OCI-LY1 (cell line): ENCODE data around the gene CBL.

ENCODE experiments used
- H2AFZ ChIP-seq: fragments of 200-600 bp; sonication (generic), shearing (Covaris generic); 2 replicates; pipeline ENCODE4 v1.6.0; 2014; ENCODE audit warnings: antibody characterized with exemption, mild to moderate bottlenecking, low read length
- H3F3A ChIP-seq: fragments of 200-600 bp; sonication (generic), shearing (Covaris generic); 2 replicates; pipeline ENCODE4 v1.6.0; 2014; ENCODE audit warnings: mild to moderate bottlenecking, antibody characterized with exemption, low read length, moderate library complexity; ENCODE audit not compliant: insufficient read depth
- H3K27ac ChIP-seq: fragments of 200-600 bp; sonication (generic); 2 replicates; pipeline ENCODE4 v1.5.1; 2014; ENCODE audit warnings: low read length, mixed run types, mild to moderate bottlenecking, low read depth; ENCODE audit not compliant: poor library complexity, severe bottlenecking
- H3K27me3 ChIP-seq: fragments of 200-600 bp; sonication (generic); 2 replicates; pipeline ENCODE4 v1.6.0; 2014; ENCODE audit warnings: antibody characterized with exemption, mild to moderate bottlenecking, low read length, moderate library complexity; ENCODE audit not compliant: insufficient read depth
- H3K36me3 ChIP-seq: fragments of 200-600 bp; sonication (generic); 2 replicates; pipeline ENCODE4 v1.6.1; 2014; ENCODE audit warnings: mild to moderate bottlenecking, antibody characterized with exemption, low read length, moderate library complexity, mixed read lengths; ENCODE audit not compliant: insufficient read depth
- H3K4me1 ChIP-seq: fragments of 200-600 bp; sonication (generic); 2 replicates; pipeline ENCODE4 v1.5.1; 2014; ENCODE audit warnings: mild to moderate bottlenecking, low read length, moderate library complexity; ENCODE audit not compliant: insufficient read depth, severe bottlenecking
- H3K4me2 ChIP-seq: fragments of 200-600 bp; sonication (generic), shearing (Covaris generic); 2 replicates; pipeline ENCODE4 v1.6.1; 2014; ENCODE audit warnings: low read length
- H3K4me3 ChIP-seq: fragments of 200-600 bp; sonication (generic); 2 replicates; pipeline ENCODE4 v1.5.1; 2014; ENCODE audit warnings: low read length, low read depth, mild to moderate bottlenecking, mixed read lengths; ENCODE audit not compliant: poor library complexity, severe bottlenecking
- H3K79me2 ChIP-seq: fragments of 200-600 bp; shearing (Covaris generic); 2 replicates; pipeline ENCODE4 v1.6.1; 2016; ENCODE audit warnings: mixed run types, low read length, mixed read lengths; ENCODE audit not compliant: insufficient read depth
- H3K9ac ChIP-seq: fragments of 200-600 bp; sonication (generic), shearing (Covaris generic); 2 replicates; pipeline ENCODE4 v1.6.1; 2014; ENCODE audit warnings: mild to moderate bottlenecking, low read length, mixed read lengths
- H3K9me2 ChIP-seq: fragments of 200-600 bp; sonication (generic), shearing (Covaris generic); 2 replicates; pipeline ENCODE4 v1.6.1; 2014; ENCODE audit warnings: low read depth, mild to moderate bottlenecking, low read length, mixed read lengths
- H3K9me3 ChIP-seq: fragments of 200-600 bp; shearing (Covaris generic); 2 replicates; pipeline ENCODE4 v1.6.1; 2014; ENCODE audit warnings: low read length, mixed read lengths
- H4K20me1 ChIP-seq: fragments of 200-600 bp; sonication (generic), shearing (Covaris generic); 2 replicates; pipeline ENCODE4 v1.6.0; 2016; ENCODE audit warnings: mild to moderate bottlenecking, low read length; ENCODE audit not compliant: insufficient read depth
- CTCF ChIP-seq: fragments of 200-600 bp; sonication (generic), shearing (Covaris generic); IDR thresholded peaks from 2 replicates; pipeline ENCODE4 v1.5.1; 2017; ENCODE audit warnings: mild to moderate bottlenecking, antibody characterized with exemption, low read length, moderate library complexity, mixed read lengths
- EZH2 ChIP-seq: fragments of 200-600 bp; sonication (generic), shearing (Covaris generic); IDR thresholded peaks from 2 replicates; pipeline ENCODE4 v1.8.0; 2017; ENCODE audit warnings: borderline replicate concordance, mixed run types, mild to moderate bottlenecking, antibody characterized with exemption, low read length, moderate library complexity, mixed read lengths

The CBL gene

DNA sequence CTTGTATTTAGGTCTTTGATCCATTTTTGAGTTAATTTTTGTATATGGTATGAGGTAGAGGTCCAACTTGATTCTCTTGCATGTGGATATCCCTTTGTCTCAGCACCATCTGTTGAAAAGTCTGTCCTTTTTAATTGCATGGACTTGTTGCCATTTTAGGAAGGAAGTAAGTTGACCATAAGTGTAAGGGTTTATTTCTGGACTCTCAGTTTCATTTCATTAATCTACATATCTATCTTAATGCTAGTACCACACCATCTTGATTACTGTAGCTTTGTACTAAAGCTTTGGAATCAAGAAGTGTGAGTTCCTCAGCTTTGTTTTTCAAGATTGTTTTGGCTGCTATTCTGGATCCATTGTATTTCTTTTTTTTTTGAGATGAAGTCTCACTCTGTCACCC, 31.4 kb downstream of the CBL start:
- no peak overlapping the region for H3K27ac ChIP-seq
- no peak overlapping the region for H3K9ac ChIP-seq
- no peak overlapping the region for H3K4me3 ChIP-seq
- peaks cover 23% of the 10 kb centered on the region for H3K36me3 ChIP-seq
- no peaks in the 10 kb centered on the region for H3K9me3 ChIP-seq
- H3K79me2 ChIP-seq, result peaks cover 12% of the 10 kb centered on the region; the same call in 1 of the 2 replicates
- TF ChIP-seq EZH2, result no peak
- TF ChIP-seq CTCF, result no peak
- no peak overlapping the region for H3K4me2 ChIP-seq
- no peaks in the 10 kb centered on the region for H3K27me3 ChIP-seq
- H3K9me2 ChIP-seq, result no peaks in the 10 kb centered on the region
- H4K20me1 ChIP-seq, result no peaks in the 10 kb centered on the region
- no peak overlapping the region for H2AFZ ChIP-seq
- peaks cover 18% of the 10 kb centered on the region for H3K4me1 ChIP-seq
- no peaks in the 10 kb centered on the region for H3F3A ChIP-seq

DNA sequence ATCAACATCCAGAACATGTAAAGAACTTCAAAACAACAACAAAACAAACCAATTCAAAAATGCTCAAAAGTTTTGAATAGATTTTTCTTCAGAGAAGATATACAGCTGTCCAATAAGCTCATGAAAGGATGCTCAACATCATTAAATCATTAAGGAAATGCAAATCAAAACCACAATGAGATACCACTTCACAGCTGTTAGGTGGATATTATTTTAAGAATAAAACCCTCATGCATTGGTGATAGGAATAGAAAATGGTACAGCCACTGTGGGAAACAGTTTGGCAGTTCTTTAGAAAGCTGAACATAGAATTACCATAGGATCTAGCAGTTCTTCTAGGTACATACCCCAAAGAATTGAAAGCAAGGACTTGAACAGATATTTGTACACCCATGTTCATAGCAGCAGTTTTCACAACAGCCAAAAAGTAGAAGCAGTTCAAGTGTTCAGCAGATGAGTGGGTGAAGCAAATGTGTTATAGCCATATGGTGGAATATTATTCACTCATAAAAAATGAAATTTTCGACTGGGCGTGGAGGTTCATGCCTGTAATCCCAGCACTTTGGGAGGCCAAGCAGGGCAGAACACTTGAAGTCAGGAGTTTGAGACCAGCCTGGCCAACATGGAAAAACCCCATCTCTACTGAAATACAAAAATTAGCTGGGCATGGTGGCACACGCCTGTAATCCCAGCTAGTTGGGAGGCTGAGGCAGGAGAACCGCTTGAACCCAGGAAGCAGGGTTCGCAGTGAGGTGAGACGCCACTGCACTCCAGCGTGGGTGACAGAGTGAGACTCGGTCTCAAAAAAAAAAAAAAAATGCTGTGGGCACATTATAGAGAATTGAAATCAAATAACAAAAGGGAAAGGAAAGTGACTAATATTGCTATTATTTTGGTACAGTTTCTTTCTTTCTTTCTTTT, 42.9 kb downstream of the CBL start:
- Histone ChIP-seq H3K36me3 (no peaks in the 10 kb centered on the region), H2AFZ (no peak overlapping the region), H3K9me2 (no peaks in the 10 kb centered on the region), H3K4me3 (no peak overlapping the region), H3F3A (no peaks in the 10 kb centered on the region), H3K9me3 (no peaks in the 10 kb centered on the region), H3K27me3 (no peaks in the 10 kb centered on the region), H3K4me2 (no peak overlapping the region), H3K27ac (no peak overlapping the region), H3K9ac (no peak overlapping the region), H4K20me1 (no peaks in the 10 kb centered on the region), H3K79me2 (no peaks in the 10 kb centered on the region), H3K4me1 (peaks cover 31% of the 10 kb centered on the region)
- TF ChIP-seq EZH2 (no peak), CTCF (no peak)

GRCh38 chr11:119249671-119250010, 43.5 kb downstream of the CBL start:
- H3K79me2 ChIP-seq, result no peaks in the 10 kb centered on the region
- H3K27ac ChIP-seq, result no peak overlapping the region
- H3K9me3 ChIP-seq, result no peaks in the 10 kb centered on the region
- H2AFZ ChIP-seq, result no peak overlapping the region
- H3K9ac ChIP-seq, result no peak overlapping the region
- no peaks in the 10 kb centered on the region for H4K20me1 ChIP-seq
- peaks cover 24% of the 10 kb centered on the region for H3K4me1 ChIP-seq
- H3K4me3 ChIP-seq, result no peak overlapping the region
- H3K9me2 ChIP-seq, result no peaks in the 10 kb centered on the region
- H3K36me3 ChIP-seq, result no peaks in the 10 kb centered on the region
- no peaks in the 10 kb centered on the region for H3K27me3 ChIP-seq
- no peaks in the 10 kb centered on the region for H3F3A ChIP-seq
- H3K4me2 ChIP-seq, result no peak overlapping the region
- TF ChIP-seq CTCF (no peak), EZH2 (no peak)
